CD4-positive, alpha-beta T cell treated with Interleukin-21 for 1 hour (primary cell): ENCODE results near the gene HSP90AA1.

Source experiments
- DNase-seq: peaks from one replicate; pipeline ENCODE4 v3.0.0-alpha.2; 2020

HSP90AA1 gene

GRCh38 chr14:102037686-102038085 is 49.2 kb downstream of the HSP90AA1 start:
- DNase-seq, result no peak

GRCh38 chr14:102035914-102036313 is 50.9 kb downstream of the HSP90AA1 start:
- no peak for DNase-seq

- no peak for DNase-seq
These were observed 52.5 kb downstream of the HSP90AA1 start for GRCh38 chr14:102034301-102034700.

GRCh38 chr14:102033241-102033640 is 53.6 kb downstream of the HSP90AA1 start:
- no peak for DNase-seq
